Mesodermal cell (in vitro differentiated cells): ENCODE measurements around the gene PLXNA4.

Source experiments
- H3K27ac ChIP-seq: 2 replicates; pipeline ENCODE4 v1.7.0; 2013; ENCODE audit warnings: mild to moderate bottlenecking, low read depth, low read length, moderate library complexity; ENCODE audit not compliant: severe bottlenecking
- H3K36me3 ChIP-seq: 2 replicates; pipeline ENCODE4 v1.7.1; 2013; ENCODE audit warnings: mild to moderate bottlenecking, low read length, moderate library complexity; ENCODE audit not compliant: control insufficient read depth, insufficient read depth
- H3K4me1 ChIP-seq: one replicate; pipeline ENCODE4 v1.7.1; 2013; ENCODE audit warnings: mild to moderate bottlenecking, low read length; ENCODE audit not compliant: insufficient read depth, control insufficient read depth, poor library complexity, severe bottlenecking
- H3K4me3 ChIP-seq: 2 replicates; pipeline ENCODE4 v1.7.0; 2013; ENCODE audit warnings: low read length, control low read depth, mild to moderate bottlenecking; ENCODE audit not compliant: insufficient read depth, poor library complexity, severe bottlenecking; ENCODE audit errors: extremely low read depth
- H3K9me3 ChIP-seq: 2 replicates; pipeline ENCODE4 v1.7.1; 2013; ENCODE audit warnings: mild to moderate bottlenecking, low read length, moderate library complexity; ENCODE audit not compliant: control insufficient read depth
- WGBS, 2 experiments: methylation state at CpG; one replicate each; pipeline ENCODE4 v1.1.5; 2013; ENCODE audit warnings: missing lambda C conversion rate in 2 of 2; ENCODE audit not compliant: insufficient coverage in 2 of 2; 5-methylcytosine and 5-hydroxymethylcytosine counted together

PLXNA4 gene

GRCh38 chr7:132416395-132416794, 159.9 kb downstream of the PLXNA4 start:
- Histone ChIP-seq H3K4me3 (no peak overlapping the region), H3K9me3 (no peaks in the 10 kb centered on the region), H3K4me1 (peaks cover 2% of the 10 kb centered on the region), H3K27ac (no peak overlapping the region), H3K36me3 (no peaks in the 10 kb centered on the region)
- 80 to 100% methylated on average over 1 to 2 of the region's 2 CpGs for WGBS, 2 experiments

GRCh38 chr7:132415259-132415658, 161.0 kb downstream of the PLXNA4 start:
- H3K4me1 ChIP-seq, result peaks cover 2% of the 10 kb centered on the region
- no peaks in the 10 kb centered on the region for H3K36me3 ChIP-seq
- WGBS, 2 experiments, result 90 to 100% methylated on average over 1 to 3 of the region's 4 CpGs
- H3K9me3 ChIP-seq, result no peaks in the 10 kb centered on the region
- H3K27ac ChIP-seq, result no peak overlapping the region
- no peak overlapping the region for H3K4me3 ChIP-seq

GRCh38 chr7:132414857-132415256, 161.4 kb downstream of the PLXNA4 start:
- no peaks in the 10 kb centered on the region for H3K9me3 ChIP-seq
- WGBS, 2 experiments, result 93 to 96% methylated on average over 5 to 6 of the region's 6 CpGs
- H3K4me3 ChIP-seq, result no peak overlapping the region
- H3K36me3 ChIP-seq, result no peaks in the 10 kb centered on the region
- no peak overlapping the region for H3K27ac ChIP-seq
- H3K4me1 ChIP-seq, result peaks cover 2% of the 10 kb centered on the region

GRCh38 chr7:132412435-132412834, 163.8 kb downstream of the PLXNA4 start:
- Histone ChIP-seq H3K36me3 (no peaks in the 10 kb centered on the region), H3K9me3 (no peaks in the 10 kb centered on the region), H3K4me1 (no peaks in the 10 kb centered on the region), H3K27ac (no peak overlapping the region), H3K4me3 (no peak overlapping the region)
- 80 to 89% methylated on average over 1 to 3 of the region's 5 CpGs for WGBS, 2 experiments

- WGBS, 2 experiments, result 86 to 96% methylated on average over 8 to 9 of the region's 11 CpGs
- H3K4me3 ChIP-seq, result no peak overlapping the region
- H3K27ac ChIP-seq, result no peak overlapping the region
- no peaks in the 10 kb centered on the region for H3K4me1 ChIP-seq
- H3K9me3 ChIP-seq, result no peaks in the 10 kb centered on the region
- H3K36me3 ChIP-seq, result no peaks in the 10 kb centered on the region
Measured at GRCh38 chr7:132410861-132411541, 165.3 kb downstream of the PLXNA4 start.

GRCh38 chr7:132410385-132410784, 165.9 kb downstream of the PLXNA4 start:
- WGBS, 2 experiments, result 72 to 76% methylated on average over 4 to 5 of the region's 7 CpGs
- H3K9me3 ChIP-seq, result no peaks in the 10 kb centered on the region
- no peak overlapping the region for H3K4me3 ChIP-seq
- no peak overlapping the region for H3K27ac ChIP-seq
- H3K36me3 ChIP-seq, result no peaks in the 10 kb centered on the region
- no peaks in the 10 kb centered on the region for H3K4me1 ChIP-seq

- Histone ChIP-seq H3K4me1 (no peaks in the 10 kb centered on the region), H3K4me3 (no peak overlapping the region), H3K36me3 (no peaks in the 10 kb centered on the region), H3K27ac (no peak overlapping the region), H3K9me3 (no peaks in the 10 kb centered on the region)
- no CpG with 5 or more reads among the region's 2 CpGs for WGBS, 2 experiments
Measured at GRCh38 chr7:132407764-132408163, 168.5 kb downstream of the PLXNA4 start.

GRCh38 chr7:132406039-132406438, 170.2 kb downstream of the PLXNA4 start:
- 92 to 97% methylated on average over 4 of the region's 4 CpGs for WGBS, 2 experiments
- no peaks in the 10 kb centered on the region for H3K9me3 ChIP-seq
- no peaks in the 10 kb centered on the region for H3K36me3 ChIP-seq
- no peak overlapping the region for H3K27ac ChIP-seq
- H3K4me3 ChIP-seq, result no peak overlapping the region
- no peaks in the 10 kb centered on the region for H3K4me1 ChIP-seq

GRCh38 chr7:132404261-132404660, 172.0 kb downstream of the PLXNA4 start:
- no peaks in the 10 kb centered on the region for H3K36me3 ChIP-seq
- H3K4me1 ChIP-seq, result no peaks in the 10 kb centered on the region
- no peaks in the 10 kb centered on the region for H3K9me3 ChIP-seq
- 91% methylated on average over 1 of the region's 3 CpGs; no CpG with 5 or more reads in 1 of the 2 experiments for WGBS, 2 experiments
- H3K4me3 ChIP-seq, result no peak overlapping the region
- H3K27ac ChIP-seq, result no peak overlapping the region

- WGBS, 2 experiments, result 64 to 78% methylated on average over 8 to 10 of the region's 11 CpGs
- H3K4me3 ChIP-seq, result no peak overlapping the region
- H3K27ac ChIP-seq, result no peak overlapping the region
- no peaks in the 10 kb centered on the region for H3K36me3 ChIP-seq
- H3K4me1 ChIP-seq, result no peaks in the 10 kb centered on the region
- no peaks in the 10 kb centered on the region for H3K9me3 ChIP-seq
Measured at GRCh38 chr7:132403465-132404110, 172.7 kb downstream of the PLXNA4 start.

- 86 to 93% methylated on average over 8 of the region's 8 CpGs for WGBS, 2 experiments
- Histone ChIP-seq H3K27ac (no peak overlapping the region), H3K36me3 (no peaks in the 10 kb centered on the region), H3K9me3 (no peaks in the 10 kb centered on the region), H3K4me1 (no peaks in the 10 kb centered on the region), H3K4me3 (no peak overlapping the region)
Measured at GRCh38 chr7:132402751-132403245, 173.5 kb downstream of the PLXNA4 start.
